Colonic mucosa (tissue), 4 donors: ENCODE results near the gene PUSL1. TPM values are rescaled to one million over a fixed set of nuclear protein-coding genes. Genes with fewer than 3 reads are reported as not detected.

Source experiments
- DNase-seq: peaks from one replicate; pipeline ENCODE4 v3.0.0-alpha.2; 2020
- H3K27ac ChIP-seq: fragments of 200-600 bp; one replicate; pipeline ENCODE4 v1.8.0; 2021
- H3K27me3 ChIP-seq: fragments of 200-600 bp; one replicate; pipeline ENCODE4 v1.8.0; 2021
- H3K36me3 ChIP-seq: fragments of 200-600 bp; one replicate; pipeline ENCODE4 v1.8.0; 2021
- H3K4me1 ChIP-seq: fragments of 200-600 bp; one replicate; pipeline ENCODE4 v1.8.0; 2021; ENCODE audit warnings: mild to moderate bottlenecking
- H3K4me3 ChIP-seq: fragments of 200-600 bp; one replicate; pipeline ENCODE4 v1.8.0; 2021
- H3K9ac ChIP-seq, 2 donors: one replicate each; pipeline ENCODE4 v1.7.0; 2013; ENCODE audit warnings: control low read depth in 2 of 2, low read depth in 2 of 2, low read length in 2 of 2
- H3K9me3 ChIP-seq: fragments of 200-600 bp; one replicate; pipeline ENCODE4 v1.8.0; 2021
- intact Hi-C: fragments of 100-400 bp; cut with DNase I; formaldehyde crosslinking; loops from one replicate; pipeline ENCODE4 v1.14.1; 2022
- total RNA-seq, 2 donors: library from RNA; stranded (reverse); fragmentation: NEBNext Ultra II Directional in 1 of 2; extraction: Animal tissue kit (Norgen Biotek cat#: 25700) in 1 of 2; gene quantifications; one replicate each; pipeline ENCODE4 v1.2.1, GENCODE V29; 2021
- TF ChIP-seq, protein P1 (sequence below): fragments of 200-600 bp; IDR thresholded peaks from one replicate; pipeline ENCODE4 v1.8.0; 2022; ENCODE audit warnings: antibody characterized with exemption, mild to moderate bottlenecking
- donor health status: healthy.
- donor health status: DM: no; HTN: no; CAD: no.
- donor health status: DM: no; HTN: no; CAD: no.

Gene PUSL1
- total RNA-seq, 2 donors from 2014 or later, result 14.3 to 35.8 TPM

DNA sequence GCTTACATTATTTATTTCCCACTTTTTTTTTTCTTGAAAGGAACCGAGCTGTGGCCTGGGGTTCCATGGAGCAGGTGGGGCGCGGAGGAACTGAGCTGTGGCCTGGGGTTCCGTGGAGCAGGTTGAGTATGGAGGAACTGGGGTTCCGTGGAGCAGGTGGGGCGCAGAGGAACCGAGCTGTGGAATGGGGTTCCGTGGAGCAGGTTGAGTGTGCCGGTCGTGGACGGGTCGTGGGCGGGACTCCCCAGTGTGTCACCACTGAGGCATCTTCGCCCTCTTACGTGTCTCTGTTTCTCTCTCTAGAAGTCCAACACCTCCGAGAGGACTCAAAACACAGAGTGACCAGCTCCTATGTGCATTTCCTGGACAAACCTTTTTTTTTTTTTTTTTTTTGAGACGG lies 29.4 kb upstream of the PUSL1 start:
- H3K4me3 ChIP-seq, result no peak overlapping the region
- H3K9ac ChIP-seq, result no peak overlapping the region
- DNase-seq, result no peak
- H3K4me1 ChIP-seq, result peaks cover 6% of the 10 kb centered on the region
- H3K9me3 ChIP-seq, result no peaks in the 10 kb centered on the region
- TF ChIP-seq, protein P1, sequence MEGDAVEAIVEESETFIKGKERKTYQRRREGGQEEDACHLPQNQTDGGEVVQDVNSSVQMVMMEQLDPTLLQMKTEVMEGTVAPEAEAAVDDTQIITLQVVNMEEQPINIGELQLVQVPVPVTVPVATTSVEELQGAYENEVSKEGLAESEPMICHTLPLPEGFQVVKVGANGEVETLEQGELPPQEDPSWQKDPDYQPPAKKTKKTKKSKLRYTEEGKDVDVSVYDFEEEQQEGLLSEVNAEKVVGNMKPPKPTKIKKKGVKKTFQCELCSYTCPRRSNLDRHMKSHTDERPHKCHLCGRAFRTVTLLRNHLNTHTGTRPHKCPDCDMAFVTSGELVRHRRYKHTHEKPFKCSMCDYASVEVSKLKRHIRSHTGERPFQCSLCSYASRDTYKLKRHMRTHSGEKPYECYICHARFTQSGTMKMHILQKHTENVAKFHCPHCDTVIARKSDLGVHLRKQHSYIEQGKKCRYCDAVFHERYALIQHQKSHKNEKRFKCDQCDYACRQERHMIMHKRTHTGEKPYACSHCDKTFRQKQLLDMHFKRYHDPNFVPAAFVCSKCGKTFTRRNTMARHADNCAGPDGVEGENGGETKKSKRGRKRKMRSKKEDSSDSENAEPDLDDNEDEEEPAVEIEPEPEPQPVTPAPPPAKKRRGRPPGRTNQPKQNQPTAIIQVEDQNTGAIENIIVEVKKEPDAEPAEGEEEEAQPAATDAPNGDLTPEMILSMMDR, result no peak
- no peak overlapping the region for H3K27ac ChIP-seq
- intact Hi-C loops, result no loop called here
- H3K36me3 ChIP-seq, result no peaks in the 10 kb centered on the region
- no peaks in the 10 kb centered on the region for H3K27me3 ChIP-seq

DNA sequence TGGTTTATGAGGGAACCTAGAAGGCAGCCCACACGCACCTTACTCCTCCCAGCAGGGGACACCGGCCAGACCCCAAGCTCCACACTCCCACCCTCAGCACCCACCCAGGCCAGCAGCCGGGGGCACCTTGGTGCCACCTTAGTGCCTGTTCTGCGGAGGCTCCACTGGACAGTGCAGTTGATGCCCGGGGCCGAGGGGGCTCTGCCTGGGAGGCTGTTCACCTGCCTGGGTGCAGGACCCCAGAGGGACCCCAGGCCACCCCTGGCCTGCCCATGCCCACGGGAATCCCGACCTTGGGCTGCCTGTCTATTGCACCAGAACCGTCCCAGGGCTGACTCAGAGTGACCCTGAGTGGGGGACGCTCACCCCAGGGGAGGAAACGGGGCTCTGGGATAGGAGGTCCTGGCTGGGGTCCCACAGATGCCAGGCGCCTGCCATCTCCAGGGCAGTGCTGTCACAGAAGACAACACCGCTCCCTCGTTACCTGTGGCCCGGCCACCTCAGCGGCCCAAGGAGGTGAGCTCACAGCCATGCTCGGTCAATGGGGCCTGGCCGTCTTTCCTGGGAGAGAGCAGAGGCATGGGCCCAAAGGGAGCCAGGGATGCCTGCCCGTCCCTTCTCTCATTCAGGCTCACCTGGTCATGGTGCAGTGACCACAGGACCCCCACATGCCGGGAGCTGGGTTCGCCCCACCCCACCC lies 27.5 kb upstream of the PUSL1 start:
- no peak for DNase-seq
- intact Hi-C loops, result no loop called here
- Histone ChIP-seq H3K9ac (peak overlapping the region in 1 of 2 donors; percentile 38), H3K4me3 (no peak overlapping the region), H3K36me3 (no peaks in the 10 kb centered on the region), H3K4me1 (peaks cover 13% of the 10 kb centered on the region), H3K27ac (no peak overlapping the region), H3K9me3 (no peaks in the 10 kb centered on the region), H3K27me3 (peaks cover 5% of the 10 kb centered on the region)
- TF ChIP-seq, protein P1, result no peak

DNA sequence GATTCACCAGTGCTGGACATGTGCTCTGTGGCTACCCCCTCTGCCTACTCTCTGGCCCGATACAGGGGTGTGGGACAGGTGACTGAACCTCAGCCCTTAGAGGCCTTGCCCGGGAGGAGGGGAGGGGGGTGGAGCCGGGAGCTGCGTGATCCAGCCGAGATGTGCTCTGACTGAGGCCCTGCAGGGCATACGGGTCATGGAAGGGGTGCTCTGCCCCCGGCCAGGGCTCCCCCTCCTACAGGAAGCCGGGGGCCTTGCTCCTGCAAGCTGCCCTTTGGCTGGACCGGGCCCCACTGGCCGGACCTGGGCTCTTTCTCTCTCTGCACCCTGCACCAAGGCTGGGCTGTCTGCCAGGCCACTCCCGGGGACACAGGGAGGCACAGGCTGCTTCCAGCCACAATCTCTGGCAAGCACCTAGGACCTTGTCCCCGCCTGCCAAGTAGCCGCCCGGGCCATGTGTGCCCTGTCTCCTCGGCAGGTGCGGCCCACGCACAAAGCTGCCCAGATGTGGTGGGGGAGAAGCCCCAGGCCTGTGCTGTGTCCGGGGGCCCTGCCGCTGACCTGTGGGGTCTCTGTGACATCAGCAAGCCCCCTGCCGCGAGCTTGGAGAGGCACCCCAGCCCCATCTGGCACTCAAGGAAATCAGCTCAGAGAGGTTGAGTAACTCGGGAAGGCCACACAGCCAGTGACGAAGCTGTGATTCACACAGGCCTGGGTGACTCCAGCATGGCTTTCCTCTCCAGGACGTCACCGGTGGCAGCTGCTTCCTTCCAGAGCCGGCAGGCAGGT lies 26.7 kb upstream of the PUSL1 start:
- H3K9me3 ChIP-seq, result no peaks in the 10 kb centered on the region
- H3K36me3 ChIP-seq, result no peaks in the 10 kb centered on the region
- no peak overlapping the region for H3K4me3 ChIP-seq
- peak overlapping the region in 1 of 2 donors; percentile 51 for H3K9ac ChIP-seq
- DNase-seq, result peak; percentile 93
- intact Hi-C loops, result no loop called here
- peaks cover 13% of the 10 kb centered on the region for H3K4me1 ChIP-seq
- H3K27me3 ChIP-seq, result peaks cover 12% of the 10 kb centered on the region
- TF ChIP-seq, protein P1, result no peak
- peak overlapping the region; percentile 61 for H3K27ac ChIP-seq

DNA sequence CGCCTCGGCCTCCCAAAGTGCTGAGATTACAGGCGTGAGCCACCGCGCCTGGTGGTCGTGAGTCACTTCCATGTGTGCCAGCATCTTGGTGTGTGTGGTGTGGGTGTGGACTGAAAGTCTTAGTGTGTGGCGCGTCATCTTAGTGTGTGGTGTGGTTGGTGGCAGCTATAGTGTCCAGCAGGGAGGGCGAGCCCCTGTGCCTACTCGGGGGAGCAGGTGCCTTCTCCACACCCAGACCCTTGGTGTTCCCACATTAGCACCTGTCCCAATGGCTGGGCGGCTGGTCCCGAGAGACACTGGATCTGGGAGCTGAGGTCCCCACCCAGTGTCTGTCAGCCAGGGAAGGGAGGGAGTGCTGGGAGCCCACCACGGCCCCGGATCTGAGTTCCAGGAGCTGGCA lies 25.4 kb upstream of the PUSL1 start:
- DNase-seq, result no peak
- no peak overlapping the region for H3K27ac ChIP-seq
- no peaks in the 10 kb centered on the region for H3K36me3 ChIP-seq
- intact Hi-C loops, result no loop called here
- H3K9ac ChIP-seq, result no peak overlapping the region
- peaks cover 21% of the 10 kb centered on the region for H3K27me3 ChIP-seq
- TF ChIP-seq, protein P1, result no peak
- H3K4me1 ChIP-seq, result peaks cover 13% of the 10 kb centered on the region
- no peaks in the 10 kb centered on the region for H3K9me3 ChIP-seq
- H3K4me3 ChIP-seq, result no peak overlapping the region

DNA sequence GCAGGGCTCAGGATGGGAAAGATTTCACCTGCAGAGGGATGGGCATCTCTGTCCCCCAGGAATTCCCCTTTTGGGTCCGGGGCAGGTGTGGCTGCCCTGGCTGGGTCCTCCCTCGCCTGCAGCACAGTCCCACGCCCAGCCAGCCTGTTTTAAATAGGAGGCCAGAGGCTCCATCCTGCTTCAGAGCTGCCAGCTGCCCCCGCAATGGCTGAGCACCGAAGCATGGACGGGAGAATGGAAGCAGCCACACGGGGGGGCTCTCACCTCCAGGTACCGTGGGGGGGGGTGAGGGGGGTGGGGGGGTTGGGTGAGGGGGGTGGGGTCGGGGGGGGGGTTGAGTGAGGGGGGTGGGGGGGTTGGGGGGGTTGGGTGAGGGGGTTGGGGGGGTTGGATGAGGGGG lies 24.6 kb upstream of the PUSL1 start:
- no peaks in the 10 kb centered on the region for H3K9me3 ChIP-seq
- H3K4me1 ChIP-seq, result peaks cover 13% of the 10 kb centered on the region
- no peak overlapping the region for H3K27ac ChIP-seq
- H3K27me3 ChIP-seq, result peaks cover 21% of the 10 kb centered on the region
- TF ChIP-seq, protein P1, result no peak
- H3K4me3 ChIP-seq, result no peak overlapping the region
- no peaks in the 10 kb centered on the region for H3K36me3 ChIP-seq
- DNase-seq, result no peak
- intact Hi-C loops, result no loop called here
- no peak overlapping the region for H3K9ac ChIP-seq
